Measurements from ENCODE around the gene ABCB10. TPM values are rescaled to one million over a fixed set of nuclear protein-coding genes. Genes with fewer than 3 reads are reported as not detected.
A peak's percentile ranks its signal among the peaks of the same experiment; 100 is the strongest.
"Not testable (repeated sequence)": the region's sequence is repeated elsewhere in the genome, so short reads cannot be mapped to it uniquely, and the experiment has no call there.

Gene ABCB10
- total RNA-seq, 1 experiment from 2014 or later: 52.0 TPM

DNA sequence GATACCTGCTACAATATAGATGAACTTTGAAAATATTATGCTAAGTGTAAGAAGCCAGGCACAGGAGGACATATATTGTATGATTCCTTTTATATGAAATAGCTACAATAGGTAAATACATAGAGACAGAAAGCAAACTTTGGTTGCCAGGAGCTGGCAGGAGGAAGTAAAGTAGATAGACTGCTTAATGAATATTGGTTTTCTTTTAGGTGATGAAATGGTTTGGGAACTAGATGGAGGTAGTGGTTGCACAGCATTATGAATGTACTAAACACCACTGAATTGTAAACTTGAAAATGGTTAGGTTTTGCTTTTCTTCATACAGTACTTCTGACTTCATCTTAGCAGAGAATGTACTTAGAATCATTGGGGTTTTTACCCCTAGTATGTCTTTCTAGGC is 21.5 kb downstream of the ABCB10 start:
- no peak for DNase-seq (ENCODE audit: low spot score)

DNA sequence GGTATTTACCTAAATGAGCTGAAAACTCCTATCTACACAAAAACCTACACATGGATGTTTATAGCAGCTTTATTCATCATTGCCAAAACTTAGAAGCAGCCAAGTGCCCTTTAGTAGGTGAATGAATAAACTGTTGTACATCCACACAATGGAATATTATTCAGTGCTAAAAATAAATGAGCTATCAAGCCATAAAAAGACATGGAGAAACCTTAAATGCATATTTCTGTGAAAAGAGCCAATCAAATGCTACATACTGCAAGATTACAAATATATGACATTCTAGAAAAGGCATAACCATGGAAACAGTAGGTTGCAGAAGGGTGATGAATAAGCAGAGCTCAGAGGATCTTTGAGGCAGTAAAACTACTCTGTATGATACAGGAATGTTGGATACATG is 23.3 kb downstream of the ABCB10 start:
- DNase-seq (ENCODE audit: low spot score): no peak

DNA sequence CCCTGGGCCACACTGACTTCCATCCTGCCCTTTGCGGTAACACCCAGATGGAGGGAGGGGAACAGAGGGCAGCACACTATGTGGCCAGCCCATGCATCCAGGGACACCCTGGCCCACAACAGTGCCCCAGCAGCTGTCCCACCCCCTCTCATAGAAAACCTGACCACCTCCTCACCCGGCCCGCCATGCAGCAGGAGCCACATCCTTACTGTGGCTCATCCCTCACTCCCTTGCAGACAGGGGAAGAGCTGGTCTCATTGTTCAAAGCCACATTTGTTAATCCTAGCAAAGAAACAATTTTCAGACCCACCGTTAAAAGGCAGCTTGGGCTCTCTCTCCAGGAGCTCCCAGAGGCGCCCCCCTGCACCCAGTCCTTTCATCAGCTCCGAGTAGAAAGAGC is 27.2 kb downstream of the ABCB10 start:
- DNase-seq (ENCODE audit: low spot score): no peak

DNA sequence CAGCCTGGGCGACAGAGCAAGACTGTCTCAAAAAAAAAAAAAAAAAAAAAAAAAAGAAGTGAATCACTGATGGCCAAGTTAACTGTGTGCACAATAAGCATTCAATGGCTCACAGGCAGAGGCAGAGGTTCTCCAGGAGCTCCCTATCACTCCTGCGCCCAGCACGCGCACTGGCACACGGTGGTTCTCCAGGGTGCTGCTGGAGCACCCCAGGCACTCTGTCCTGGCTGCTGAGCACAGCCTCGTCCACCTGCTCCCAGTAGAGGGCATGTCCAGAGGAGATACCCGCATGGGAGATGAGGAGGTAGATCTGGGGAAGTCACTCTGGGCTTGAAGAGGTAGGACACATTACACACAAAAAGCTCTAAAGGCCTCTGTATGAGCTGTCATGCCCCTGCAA is 28.9 kb downstream of the ABCB10 start:
- no peak for DNase-seq (ENCODE audit: low spot score)

DNA sequence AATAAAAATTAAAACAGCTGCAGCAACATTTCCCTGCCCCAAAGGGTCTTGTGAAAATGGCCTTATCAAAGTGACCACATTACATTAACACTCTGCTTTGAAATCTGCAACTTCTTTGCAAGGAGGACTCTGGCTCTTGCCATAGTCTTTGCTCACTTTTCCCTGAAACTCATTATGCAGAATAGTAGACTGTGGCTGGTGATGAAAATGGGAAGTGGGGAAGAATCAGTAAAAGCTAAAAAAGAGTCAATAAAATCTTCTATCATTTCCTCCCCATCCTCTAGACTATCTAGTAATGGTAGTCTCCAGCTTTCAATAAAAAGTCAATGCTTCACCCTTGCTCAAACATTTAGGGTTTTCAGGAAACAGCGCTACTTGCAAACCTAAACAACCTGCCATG is 31.8 kb downstream of the ABCB10 start:
- DNase-seq (ENCODE audit: low spot score): no peak

DNA sequence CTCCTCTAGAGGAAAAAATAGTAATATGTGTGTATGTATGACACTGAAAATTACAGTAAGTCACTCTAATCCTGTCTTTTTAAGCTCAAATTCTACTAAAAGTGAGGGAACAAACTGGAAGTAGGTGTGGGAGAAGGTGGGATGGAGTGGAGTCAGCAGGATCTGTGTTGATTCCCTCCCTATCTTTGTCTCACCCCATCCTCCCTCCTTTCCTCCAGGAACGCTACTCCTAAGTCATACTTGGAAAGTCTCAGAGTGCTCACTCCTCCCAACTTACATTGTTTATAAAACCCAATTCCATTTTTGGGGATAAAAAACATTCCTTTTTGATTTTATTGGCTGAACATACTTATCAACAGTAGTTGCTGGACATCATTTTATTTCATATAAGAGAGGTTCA is 35.5 kb downstream of the ABCB10 start:
- DNase-seq (ENCODE audit: low spot score): no peak

DNA sequence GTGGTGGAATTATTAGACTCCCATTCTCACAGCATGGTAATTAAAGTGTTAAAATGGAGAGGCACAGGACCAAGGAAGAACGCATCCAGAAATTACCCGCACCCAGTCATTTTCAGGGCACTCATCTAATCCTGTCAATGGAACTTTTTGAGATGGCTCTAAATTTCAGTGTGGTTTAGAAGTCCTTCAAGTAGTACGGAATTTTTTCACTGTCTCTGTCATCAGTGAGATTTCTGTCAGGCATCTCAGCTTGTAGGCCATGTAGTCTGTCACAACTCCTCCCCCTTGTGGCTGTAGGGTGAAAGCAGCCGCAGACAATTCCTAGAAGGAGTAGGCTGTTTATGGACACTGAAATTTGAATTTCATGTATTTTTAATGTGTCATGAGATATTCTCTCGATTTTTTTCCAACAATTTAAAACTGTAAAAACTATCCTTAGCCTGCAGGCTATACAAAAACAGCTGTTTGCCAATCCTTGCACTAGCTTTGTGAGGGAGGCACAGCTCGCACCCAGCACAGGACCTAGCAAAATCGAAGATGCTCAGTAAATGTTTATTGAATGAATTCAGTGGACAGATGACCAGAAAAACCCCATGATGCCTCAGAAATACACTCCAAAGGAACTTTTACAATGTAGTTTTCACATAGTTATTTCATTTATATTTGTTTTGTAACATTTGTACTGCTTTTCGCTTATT is 43.8 kb downstream of the ABCB10 start:
- DNase-seq (ENCODE audit: low spot score): peak; percentile 78

DNA sequence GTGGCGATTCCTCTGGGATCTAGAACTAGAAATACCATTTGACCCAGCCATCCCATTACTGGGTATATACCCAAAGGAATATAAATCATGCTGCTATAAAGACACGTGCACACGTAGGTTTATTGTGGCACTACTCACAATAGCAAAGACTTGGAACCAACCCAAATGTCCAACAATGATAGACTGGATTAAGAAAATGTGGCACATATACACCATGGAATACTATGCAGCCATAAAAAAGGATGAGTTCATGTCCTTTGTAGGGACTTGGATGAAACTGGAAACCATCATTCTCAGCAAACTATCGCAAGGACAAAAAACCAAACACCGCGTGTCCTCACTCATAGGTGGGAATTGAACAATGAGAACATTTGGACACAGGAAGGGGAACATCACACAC is 46.9 kb downstream of the ABCB10 start:
- DNase-seq (ENCODE audit: low spot score): not testable (repeated sequence)

DNA sequence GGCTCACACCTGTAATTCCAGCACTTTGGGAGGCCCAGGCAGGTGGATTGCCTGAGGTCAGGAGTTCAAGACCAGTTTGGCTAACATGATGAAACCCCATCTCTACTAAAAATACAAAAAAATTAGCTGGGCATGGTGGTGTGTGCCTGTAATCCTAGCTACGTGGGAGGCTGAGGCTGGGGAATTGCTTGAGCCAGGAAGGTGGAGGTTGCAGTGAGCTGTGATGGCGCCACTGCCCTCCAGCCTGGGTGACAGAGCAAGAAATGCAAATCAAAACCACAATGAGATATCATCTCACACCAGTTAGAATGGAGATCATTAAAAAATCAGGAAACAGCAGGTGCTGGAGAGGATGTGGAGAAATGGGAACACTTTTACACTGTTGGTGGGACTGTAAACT is 47.3 kb downstream of the ABCB10 start:
- not testable (repeated sequence) for DNase-seq (ENCODE audit: low spot score)

DNA sequence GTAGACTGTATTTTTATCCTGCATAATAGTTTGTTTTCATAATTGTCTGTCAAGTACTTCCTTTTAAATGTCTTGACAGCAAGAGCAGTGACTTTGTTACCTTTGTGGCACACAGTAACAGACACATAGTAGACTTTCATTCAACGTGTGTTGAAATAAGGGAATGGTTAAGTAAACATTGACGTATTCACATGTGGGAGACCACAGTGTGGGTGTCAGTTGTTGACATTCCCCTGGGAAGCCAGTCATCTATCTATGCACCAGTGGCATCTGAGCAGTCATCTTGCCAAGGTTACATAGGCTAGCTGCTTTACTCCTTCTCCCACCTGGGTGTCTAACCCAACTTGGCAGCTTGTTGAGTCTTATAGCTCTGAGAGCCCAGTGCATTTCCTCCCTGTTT is 48.9 kb downstream of the ABCB10 start:
- DNase-seq (ENCODE audit: low spot score): no peak

DNA sequence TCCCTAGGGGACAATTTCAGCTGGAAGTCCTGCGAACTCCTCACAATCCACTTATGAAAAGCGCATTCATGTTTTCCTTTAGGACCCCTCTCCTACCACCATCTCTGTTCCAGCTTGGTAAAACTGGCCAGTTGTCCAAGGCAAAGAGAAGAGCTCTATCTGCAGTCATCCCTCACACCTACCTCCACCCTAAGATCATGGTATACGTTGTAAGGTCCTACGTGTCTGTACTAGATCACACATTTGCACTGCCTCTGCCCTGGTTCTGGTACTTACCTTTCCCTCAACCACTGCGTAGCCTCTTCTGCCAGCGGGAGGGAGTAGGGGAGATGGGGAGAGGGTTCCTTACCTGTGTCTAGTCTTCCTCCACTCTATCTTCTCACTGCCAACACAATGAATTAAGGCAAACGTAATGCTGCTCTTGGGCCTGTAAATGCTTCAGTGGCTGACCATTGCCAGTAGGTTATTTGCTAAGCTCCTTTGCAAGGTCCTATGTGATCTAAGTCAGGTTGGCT is 49.6 kb downstream of the ABCB10 start:
- no peak for DNase-seq (ENCODE audit: low spot score)

DNA sequence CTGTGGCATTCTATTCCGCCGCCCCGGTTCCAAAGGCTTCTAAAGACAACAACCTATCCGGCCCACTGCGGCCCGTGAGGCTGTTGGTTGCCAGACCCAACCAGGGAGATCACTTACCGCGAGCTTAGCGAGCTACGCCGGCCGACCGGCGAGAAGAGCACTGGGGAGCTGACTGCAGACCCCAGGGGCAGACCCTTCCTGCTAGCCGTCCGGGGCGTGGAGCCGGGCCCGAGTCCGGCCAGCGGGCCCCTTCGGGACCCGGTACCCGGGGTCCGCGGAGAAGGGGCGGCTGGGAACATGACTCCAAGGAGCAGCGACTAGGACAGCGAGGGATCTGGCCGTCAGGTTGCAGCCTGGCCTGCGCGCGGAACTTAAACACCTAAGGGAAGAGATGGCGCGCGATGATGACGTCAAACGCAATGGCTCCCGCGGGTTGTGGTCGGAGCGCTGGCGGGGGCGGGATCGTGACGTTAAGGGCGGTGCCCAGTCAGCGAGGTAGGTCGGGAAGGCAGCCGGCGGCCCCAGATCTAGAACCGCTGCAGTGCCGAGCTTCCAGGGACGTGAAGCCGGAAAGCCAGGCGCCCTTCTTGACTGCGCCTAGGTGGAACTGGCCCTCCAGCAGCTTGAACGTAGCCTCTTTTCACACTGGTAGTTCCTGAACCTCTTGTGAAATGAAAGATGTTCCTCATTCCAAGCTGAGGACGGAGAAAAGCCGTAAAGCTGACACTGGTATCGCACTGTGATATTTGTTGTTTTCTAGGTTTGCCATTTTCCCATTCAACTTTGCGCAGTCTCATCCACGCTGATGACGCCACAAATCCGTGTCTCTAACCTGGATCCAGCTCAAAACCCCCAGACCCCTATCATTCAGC is 50.3 kb downstream of the ABCB10 start, which contains the start of gene NUP133:
Gene NUP133, minus strand, starts transcription at position 391 of the 872 bp plus-strand sequence. Its CDS starts 92 bp downstream, at position 299.
- DNase-seq (ENCODE audit: low spot score): peak; percentile 99

DNA sequence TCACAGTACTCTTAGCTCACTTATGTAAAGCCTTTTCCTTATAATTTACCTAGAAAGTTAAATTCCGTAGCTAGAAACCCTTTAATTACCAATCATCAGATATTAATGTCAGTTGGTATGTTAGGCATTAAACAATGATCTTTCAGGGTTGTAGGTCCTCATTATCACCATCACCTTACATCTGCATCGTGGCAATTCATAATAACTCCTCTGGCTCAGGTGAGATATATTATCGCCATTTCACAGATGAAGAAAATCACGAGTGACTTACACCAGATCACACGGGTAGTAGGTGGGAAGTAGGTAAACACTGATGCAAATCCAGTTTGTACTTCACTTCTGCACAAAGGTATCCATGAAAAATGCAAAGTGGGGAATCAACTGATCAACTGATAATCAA is 51.0 kb downstream of the ABCB10 start:
- no peak for DNase-seq (ENCODE audit: low spot score)

DNA sequence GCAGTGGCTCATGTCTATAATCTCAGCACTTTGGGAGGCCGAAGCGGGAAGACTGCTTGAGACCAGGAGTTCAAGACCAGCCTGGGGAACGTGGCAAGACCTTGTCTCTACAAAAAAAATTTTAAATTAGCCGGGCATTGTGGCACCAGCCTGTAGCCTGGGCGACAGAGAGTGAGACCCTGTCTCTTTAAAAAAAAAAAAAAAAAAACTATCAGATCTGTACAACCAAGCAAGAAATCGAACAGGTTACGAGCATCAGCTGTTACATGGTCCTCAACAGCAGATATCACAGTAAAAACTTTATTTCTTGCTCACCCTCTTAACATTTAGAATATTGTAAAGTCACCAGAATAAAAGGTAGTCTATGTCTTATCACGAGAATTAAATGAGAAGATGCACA is 51.9 kb downstream of the ABCB10 start:
- DNase-seq (ENCODE audit: low spot score): no peak

DNA sequence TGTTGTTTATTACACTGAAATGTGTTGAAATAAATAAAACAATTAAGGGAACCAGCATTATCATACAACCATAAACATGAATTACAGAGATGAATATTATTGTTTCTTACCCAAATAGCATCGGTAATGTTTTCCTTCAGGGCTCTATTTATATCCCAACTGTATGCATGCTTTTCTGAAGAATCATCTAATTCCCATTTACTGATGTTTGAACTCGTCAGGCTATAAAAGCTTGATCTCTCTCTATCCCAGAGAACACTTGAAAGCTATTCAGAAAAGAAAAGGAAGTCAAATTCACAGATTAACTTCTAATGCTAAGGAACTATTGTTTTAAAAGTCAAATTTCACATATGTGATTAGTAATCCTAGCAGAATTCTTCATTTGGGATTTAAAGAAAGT is 62.7 kb downstream of the ABCB10 start:
- DNase-seq (ENCODE audit: low spot score): no peak

DNA sequence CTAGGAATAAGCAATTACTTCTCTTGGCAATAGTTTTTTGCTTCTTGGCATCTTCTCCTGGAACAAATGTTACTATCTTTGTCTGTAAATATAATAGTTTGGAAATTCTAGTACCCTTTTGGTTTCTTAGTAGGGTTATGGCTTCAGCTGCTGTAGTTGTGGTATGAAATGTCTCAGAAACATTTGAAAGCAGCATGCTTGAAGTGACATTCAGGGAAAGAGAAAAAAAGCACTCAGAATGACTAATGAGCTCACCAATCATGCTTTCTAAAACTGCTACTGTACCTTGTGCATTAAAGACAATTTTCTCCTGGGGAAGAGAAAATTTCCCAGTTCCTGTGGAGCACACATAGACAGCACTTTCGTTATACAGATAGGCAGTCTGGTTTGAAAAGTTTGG is 71.3 kb downstream of the ABCB10 start:
- no peak for DNase-seq (ENCODE audit: low spot score)

DNA sequence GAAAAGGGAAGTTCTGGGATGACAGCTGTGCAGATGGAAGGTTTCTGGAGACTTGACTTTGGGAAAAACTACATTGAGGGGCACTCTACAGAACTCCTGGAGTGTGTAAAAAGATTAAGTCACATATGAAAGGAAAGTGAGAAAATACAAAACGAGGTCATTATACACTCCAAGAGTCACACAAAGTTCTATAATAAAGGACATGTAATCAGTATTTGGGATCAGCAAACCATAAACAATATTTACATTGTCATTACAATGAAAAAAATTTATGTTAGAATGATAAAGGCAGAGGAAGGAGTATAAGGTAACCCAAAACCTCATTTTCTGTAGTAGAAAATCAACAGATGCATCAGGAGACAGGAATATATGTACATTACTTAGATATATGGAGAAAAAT is 73.2 kb downstream of the ABCB10 start:
- DNase-seq (ENCODE audit: low spot score): no peak

DNA sequence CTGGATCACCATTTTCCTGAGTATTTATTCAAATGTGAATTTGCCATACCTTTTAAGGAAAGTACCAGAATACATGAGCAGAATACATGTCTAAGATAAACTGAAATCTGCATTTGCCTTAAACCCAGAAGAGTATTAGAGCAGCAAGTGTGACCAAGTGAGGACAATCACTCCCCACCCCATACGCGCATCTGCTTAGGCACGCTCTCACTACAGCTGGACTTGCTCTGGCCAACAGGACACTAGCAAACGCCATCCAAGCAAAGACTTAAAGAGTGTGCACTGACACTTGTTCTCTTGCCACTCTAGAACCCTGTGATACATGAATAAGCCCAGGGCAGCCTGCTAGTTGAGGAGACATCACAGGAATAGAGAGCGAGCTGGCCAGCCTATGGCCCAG is 76.0 kb downstream of the ABCB10 start:
- DNase-seq (ENCODE audit: low spot score): no peak

DNA sequence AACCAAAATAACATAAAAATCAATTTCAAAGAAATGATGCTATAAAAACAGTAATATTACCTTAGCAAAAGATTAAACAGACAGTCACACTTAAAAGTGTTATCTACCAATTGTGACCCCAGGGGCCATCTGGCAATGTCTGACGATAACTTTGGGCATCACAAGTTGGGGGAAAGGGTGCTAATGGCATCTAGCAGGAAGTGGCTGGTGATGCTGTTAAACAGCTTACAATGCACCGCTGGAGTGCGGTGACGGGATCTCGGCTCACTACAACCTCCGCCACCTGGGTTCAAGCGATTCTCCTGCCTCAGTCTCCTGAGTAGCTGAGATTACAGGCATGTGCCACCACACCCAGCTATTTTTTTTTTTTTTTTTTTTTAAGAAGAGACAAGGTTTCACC is 78.0 kb downstream of the ABCB10 start:
- DNase-seq (ENCODE audit: low spot score): no peak

DNA sequence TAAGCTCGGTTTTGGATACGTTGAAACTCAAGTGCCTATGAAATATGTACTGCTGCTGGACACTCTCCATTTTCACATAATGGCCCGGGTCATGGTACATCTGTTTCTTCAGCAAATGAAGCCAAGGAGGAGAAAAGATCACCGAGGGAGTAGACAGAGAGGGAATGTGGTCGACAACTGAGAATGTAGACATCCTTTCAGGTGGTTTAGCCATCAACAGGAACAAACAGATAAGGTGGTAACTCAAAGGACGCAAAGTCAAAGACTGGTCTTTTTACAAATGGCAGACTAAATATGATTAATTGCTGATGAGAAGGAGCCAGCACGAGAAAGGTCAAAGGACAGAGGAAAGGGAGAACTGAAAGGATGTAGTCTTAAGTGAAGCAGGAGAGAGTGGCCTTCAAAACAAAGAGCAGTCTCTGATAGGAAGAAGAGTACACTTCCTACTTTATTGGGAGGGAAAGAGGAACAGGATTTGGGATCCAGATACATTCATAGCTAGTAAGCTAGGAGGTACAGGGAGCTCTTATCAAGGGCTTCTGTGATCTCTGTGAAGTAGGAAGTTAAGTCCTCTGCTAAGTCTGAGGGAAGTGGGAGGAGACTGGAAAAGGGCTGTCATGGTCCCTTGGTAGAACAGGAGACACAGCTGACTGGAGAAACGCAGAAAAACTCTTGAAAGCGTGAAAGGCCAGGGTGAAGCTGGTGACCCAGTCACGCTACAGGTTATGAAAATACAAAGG is 78.7 kb downstream of the ABCB10 start:
- no peak for DNase-seq (ENCODE audit: low spot score)

DNA sequence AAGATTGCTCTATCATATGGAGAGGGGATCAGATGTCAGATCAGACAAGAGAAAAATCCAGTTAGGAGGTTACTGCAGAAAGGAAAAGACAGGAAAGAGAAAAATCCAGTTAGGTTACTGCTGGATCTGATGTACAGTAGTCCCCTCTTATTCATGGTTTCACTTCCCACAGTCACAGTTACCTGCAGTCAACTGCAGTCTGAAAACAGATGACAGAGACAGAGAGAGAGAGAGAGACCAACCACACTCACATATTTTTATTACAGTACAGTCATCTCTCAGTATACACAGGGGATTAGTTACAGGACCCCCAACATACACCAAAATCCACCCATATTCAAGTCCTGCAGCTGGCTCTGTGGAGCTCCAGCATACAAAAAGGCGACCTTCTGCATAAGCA is 79.7 kb downstream of the ABCB10 start:
- no peak for DNase-seq (ENCODE audit: low spot score)

DNA sequence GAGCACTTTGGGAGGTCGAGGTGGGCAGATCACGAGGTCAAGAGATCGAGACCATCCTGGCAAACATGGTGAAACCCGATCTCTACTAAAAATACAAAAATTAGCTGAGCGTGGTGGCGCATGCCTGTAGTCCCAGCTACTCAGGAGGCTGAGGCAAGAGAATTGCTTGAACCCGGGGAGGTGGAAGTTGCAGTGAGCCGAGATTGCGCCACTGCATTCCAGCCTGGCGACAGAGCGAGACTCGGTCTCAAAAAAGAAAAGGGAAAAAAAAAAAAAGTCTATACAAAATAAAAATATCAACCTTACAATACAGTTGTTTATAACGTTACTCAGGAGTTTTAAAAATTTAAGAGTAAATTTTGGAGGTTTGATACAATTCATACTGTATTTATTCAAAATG is 82.6 kb downstream of the ABCB10 start:
- DNase-seq (ENCODE audit: low spot score): not testable (repeated sequence)
